HG02763 (cell line): ENCODE results near the gene GPR4.

ENCODE experiments used
- ATAC-seq: cut with Tn5 transposase; IDR thresholded peaks from one replicate; pipeline ENCODE4 v1.9.1; 2021; ENCODE audit warnings: mild to moderate bottlenecking, moderate library complexity; ENCODE audit not compliant: unreplicated experiment

Gene GPR4

DNA sequence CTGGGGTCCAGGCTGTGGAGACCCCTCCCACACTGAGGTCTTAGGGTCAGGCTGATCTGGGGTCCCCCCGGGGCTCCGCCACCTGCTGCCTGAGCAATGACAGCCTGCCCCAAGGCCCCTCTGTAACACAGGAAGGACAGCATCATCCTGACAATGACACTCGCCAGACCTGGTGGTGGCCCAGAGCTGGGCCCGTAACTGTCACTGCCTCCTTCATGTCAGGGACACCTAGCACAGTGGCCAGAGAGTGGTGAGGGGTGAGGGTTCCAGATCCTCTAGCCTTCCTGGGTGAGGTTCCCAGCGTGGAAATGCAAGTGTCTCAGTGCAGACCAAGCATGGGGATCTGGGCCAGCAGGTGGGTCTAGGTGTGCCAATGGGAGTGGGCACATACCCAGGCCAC is 45.2 kb downstream of the GPR4 start:
- ATAC-seq, result no peak

DNA sequence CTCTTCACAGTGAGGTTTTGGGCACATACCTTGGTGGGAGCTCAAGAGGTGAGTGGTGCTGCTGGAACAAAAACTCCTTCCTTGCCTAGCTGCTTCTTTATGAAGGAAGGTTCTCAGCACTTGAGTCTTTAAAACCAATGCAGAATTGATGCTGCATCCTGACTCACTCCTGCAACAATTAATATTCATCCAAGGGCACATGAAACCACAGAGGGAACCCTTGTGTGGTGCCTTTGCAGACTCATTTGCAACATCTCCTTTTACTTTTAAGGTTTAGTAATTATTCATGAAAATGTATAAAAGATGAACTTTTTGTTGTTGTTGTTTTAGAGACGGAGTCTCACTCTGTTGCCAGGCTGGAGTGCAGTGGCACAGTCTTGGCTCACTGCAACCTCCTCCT is 47.5 kb downstream of the GPR4 start:
- no peak for ATAC-seq

DNA sequence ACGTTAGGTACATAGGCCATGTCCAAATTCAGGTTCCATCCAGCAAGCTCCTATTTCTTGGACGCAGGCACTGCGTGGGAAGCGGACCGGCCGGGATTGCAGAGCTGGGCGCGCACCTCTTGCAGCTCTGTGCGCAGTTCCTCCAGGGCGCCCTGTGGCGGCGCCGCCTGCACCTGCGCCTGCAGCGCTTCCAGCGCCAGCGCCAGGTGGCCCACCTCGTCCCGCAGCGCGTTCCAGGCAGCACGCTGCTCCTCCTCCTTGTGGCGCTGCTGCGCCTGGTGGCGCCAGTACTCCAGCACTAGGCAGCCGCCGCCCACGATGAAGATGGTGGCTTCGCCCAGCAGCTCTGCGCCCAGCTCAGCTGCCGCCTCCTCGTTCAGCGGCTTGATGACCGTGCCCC is 48.5 kb downstream of the GPR4 start:
- no peak for ATAC-seq

DNA sequence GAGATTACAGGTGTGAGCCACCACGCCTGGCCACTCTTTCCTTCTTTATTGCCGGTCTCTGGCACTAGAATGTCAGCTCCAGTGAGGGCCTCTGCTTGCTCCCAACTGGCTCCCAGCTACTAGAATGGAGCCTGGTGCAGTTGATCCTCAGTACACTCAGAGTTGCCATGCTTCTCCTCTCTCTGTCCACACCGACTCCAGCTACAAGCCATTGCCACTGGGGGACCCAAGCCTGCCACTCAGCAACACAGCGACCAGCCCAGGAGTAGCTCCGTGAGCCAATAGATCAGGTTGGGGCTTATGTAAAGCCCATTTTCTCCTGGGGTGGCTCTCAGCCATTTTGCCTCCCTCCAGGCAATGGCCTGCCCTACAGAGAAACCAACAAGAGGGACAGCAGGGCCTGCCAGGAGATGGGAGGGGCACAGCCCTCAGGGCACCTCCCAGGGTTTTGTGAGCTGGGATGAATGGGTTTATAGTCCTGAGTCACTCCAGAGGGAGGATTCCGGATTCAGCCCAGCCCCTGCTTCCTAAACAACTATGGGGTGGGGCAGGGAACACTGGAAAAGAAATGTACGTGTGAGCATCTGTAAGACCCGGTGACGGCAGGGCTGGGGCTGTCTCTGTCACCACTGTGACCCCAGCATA is 53.9 kb downstream of the GPR4 start:
- ATAC-seq, result no peak

DNA sequence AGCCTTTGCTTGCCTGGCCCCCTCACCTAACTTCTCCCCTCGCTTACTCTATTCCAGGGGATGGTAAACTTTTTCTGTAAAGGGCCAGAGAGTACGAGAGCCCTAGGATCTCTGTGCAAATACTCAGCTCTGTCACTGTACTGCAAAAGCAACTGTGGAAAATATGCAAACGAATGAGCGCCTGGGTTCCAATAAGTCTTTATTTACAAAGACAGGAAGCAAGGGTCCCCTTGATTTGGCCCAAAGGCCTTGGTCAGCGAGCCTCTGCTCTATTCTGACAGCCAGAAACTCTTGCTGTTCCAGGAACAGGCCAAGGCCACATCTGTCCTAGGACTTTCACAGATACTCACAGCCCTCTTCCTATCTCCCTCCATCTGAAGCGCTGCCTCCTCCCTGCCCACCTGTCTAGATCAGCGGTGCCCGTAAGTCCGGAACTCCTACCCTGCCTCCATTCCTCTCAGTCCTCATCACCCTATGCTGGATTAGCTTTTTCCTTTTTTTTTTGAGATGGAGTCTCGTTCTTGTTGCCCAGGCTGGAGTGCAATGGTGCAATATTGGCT is 54.7 kb downstream of the GPR4 start:
- ATAC-seq, result no peak

DNA sequence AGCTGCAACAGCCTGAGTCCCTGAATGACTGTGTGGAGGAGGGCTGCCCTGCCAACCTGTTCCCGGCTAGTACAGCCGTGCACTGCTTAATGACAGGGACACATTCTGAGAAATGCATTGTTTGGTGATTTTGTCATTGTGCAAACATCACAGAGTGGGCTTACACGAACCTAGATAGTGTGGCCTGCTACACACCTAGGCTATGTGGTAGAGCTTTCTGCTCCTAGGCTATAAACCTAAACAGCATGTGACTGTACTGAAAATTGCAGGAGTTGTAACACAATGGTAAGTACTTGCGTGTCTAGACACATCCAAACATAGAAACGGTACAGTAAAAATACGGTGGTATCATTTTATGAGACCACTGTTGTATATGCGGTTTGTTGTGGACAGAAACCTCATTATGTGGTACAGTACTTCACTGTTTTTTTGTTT is 59.8 kb downstream of the GPR4 start:
- no peak for ATAC-seq
